Glutamatergic neuron (in vitro differentiated cells): ENCODE data around the gene HDAC4. TPM values are rescaled to one million over a fixed set of nuclear protein-coding genes. Genes with fewer than 3 reads are reported as not detected.

Experiments
- DNase-seq: peaks from one replicate; pipeline ENCODE4 v3.0.0; 2022
- H3K27ac Mint-ChIP-seq: one replicate; pipeline ENCODE4 v1.8.0; 2020; ENCODE audit warnings: mild to moderate bottlenecking, mixed read lengths, inconsistent platforms; ENCODE audit not compliant: unreplicated experiment
- H3K27me3 Mint-ChIP-seq: one replicate; pipeline ENCODE4 v1.8.0; 2020; ENCODE audit warnings: mild to moderate bottlenecking, moderate library complexity, mixed read lengths, inconsistent platforms; ENCODE audit not compliant: unreplicated experiment
- H3K36me3 Mint-ChIP-seq: one replicate; pipeline ENCODE4 v1.8.0; 2020; ENCODE audit warnings: mild to moderate bottlenecking, mixed read lengths, inconsistent platforms; ENCODE audit not compliant: unreplicated experiment
- H3K4me1 Mint-ChIP-seq: one replicate; pipeline ENCODE4 v1.8.0; 2020; ENCODE audit warnings: mild to moderate bottlenecking, low read depth, mixed read lengths, inconsistent platforms; ENCODE audit not compliant: unreplicated experiment
- H3K4me3 Mint-ChIP-seq: one replicate; pipeline ENCODE4 v1.8.0; 2020; ENCODE audit warnings: mild to moderate bottlenecking, mixed read lengths, inconsistent platforms; ENCODE audit not compliant: unreplicated experiment
- H3K9me3 Mint-ChIP-seq: one replicate; pipeline ENCODE4 v1.8.0; 2020; ENCODE audit warnings: mild to moderate bottlenecking, moderate library complexity, mixed read lengths, inconsistent platforms; ENCODE audit not compliant: unreplicated experiment
- CTCF ChIP-seq: fragments of 200-600 bp; sonication (generic); IDR thresholded peaks from one replicate; pipeline ENCODE4 v1.5.0; 2021; ENCODE audit not compliant: partially characterized antibody, unreplicated experiment
- total RNA-seq: library from RNA; stranded (reverse); fragmentation: NEBNext Ultra II Directional; extraction: Animal tissue kit (Norgen Biotek cat#: 25700); gene quantifications from one replicate; pipeline ENCODE4 v1.2.1, GENCODE V29; 2021; ENCODE audit not compliant: unreplicated experiment

The HDAC4 gene
- total RNA-seq, 1 donor from 2014 or later = 90.6 TPM

DNA sequence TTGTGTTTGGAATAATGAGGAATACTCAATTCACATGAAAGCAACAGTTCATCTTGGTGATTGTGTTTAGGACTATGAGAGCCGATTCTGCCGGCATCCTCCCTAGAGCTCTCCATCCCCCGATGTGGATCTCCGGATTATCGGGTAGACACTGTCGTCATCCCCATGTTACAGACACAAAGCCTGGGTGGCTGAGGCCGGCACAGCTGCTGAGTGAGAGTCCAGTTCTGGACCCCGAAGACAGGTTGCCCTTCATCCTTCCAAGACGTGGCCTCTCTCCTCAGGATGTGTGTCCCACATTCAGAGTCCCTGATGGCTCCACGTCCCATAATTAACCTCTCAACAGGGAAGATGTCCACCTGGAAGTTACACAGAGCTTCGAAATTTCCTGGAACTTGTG lies 129.3 kb downstream of the HDAC4 start:
- Mint-ChIP-seq H3K27ac (no peak overlapping the region), H3K36me3 (no peaks in the 10 kb centered on the region)
- no peak for DNase-seq

GRCh38 chr2:239269916-239270315 lies 130.9 kb downstream of the HDAC4 start:
- Mint-ChIP-seq H3K36me3 (no peaks in the 10 kb centered on the region), H3K4me1 (peaks cover 79% of the 10 kb centered on the region), H3K27me3 (peaks cover 14% of the 10 kb centered on the region), H3K27ac (peak overlapping the region; percentile 50), H3K4me3 (peak overlapping the region; percentile 6), H3K9me3 (peaks cover 16% of the 10 kb centered on the region)
- DNase-seq = no peak
- no peak for TF ChIP-seq CTCF

More for the DNA sequence above, 129.3 kb downstream of the HDAC4 start:
- no peak for TF ChIP-seq CTCF
- H3K4me3 Mint-ChIP-seq = peak overlapping the region; percentile 52
- H3K9me3 Mint-ChIP-seq = peaks cover 21% of the 10 kb centered on the region
- peaks cover 15% of the 10 kb centered on the region for H3K27me3 Mint-ChIP-seq
- H3K4me1 Mint-ChIP-seq = peaks cover 86% of the 10 kb centered on the region

- DNase-seq = no peak
- H3K4me1 Mint-ChIP-seq = peaks cover 75% of the 10 kb centered on the region
- peak overlapping the region; percentile 72 for H3K27ac Mint-ChIP-seq
- peak overlapping the region; percentile 44 for H3K4me3 Mint-ChIP-seq
- peaks cover 13% of the 10 kb centered on the region for H3K27me3 Mint-ChIP-seq
- TF ChIP-seq CTCF = no peak
- H3K36me3 Mint-ChIP-seq = no peaks in the 10 kb centered on the region
- H3K9me3 Mint-ChIP-seq = peaks cover 17% of the 10 kb centered on the region
These were observed 131.5 kb downstream of the HDAC4 start for GRCh38 chr2:239269173-239269885.

DNA sequence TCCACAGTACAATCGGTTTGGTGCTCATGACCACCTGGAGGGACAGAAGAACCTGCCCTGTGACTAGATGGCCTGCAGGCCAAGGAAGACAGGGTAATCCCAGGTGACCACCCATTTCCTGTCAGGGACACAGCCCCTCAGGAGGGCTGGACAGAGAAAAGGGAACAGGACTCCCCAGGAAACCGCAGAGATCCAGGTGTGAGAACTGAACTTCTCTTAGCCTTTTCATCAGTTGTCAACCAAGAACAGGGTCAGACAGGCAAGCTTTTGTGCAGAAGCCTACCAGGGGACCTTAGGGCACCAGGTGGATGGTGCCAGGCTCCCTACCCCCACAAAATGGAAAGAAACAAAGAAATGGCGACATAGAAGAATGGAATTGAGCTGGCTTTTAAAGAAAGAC lies 132.3 kb downstream of the HDAC4 start:
- H3K4me1 Mint-ChIP-seq = peaks cover 72% of the 10 kb centered on the region
- peaks cover 7% of the 10 kb centered on the region for H3K27me3 Mint-ChIP-seq
- peaks cover 15% of the 10 kb centered on the region for H3K9me3 Mint-ChIP-seq
- TF ChIP-seq CTCF = no peak
- H3K36me3 Mint-ChIP-seq = no peaks in the 10 kb centered on the region
- no peak overlapping the region for H3K27ac Mint-ChIP-seq
- DNase-seq = no peak
- no peak overlapping the region for H3K4me3 Mint-ChIP-seq

- H3K27me3 Mint-ChIP-seq = peaks cover 9% of the 10 kb centered on the region
- TF ChIP-seq CTCF = no peak
- H3K4me3 Mint-ChIP-seq = no peak overlapping the region
- peaks cover 13% of the 10 kb centered on the region for H3K9me3 Mint-ChIP-seq
- H3K27ac Mint-ChIP-seq = peak overlapping the region; percentile 64
- no peak for DNase-seq
- no peaks in the 10 kb centered on the region for H3K36me3 Mint-ChIP-seq
- peaks cover 70% of the 10 kb centered on the region for H3K4me1 Mint-ChIP-seq
These were observed 132.7 kb downstream of the HDAC4 start for GRCh38 chr2:239268082-239268481.
